AG09319 (cell line): ENCODE measurements around the gene LIMK2.

Experiments
- DNase-seq: peaks from one replicate; pipeline ENCODE4 v3.0.0-alpha.2; 2010; ENCODE audit warnings: low read depth; ENCODE audit errors: extremely low read depth
- TF ChIP-seq, protein P1 (sequence below): IDR thresholded peaks from 2 replicates; pipeline ENCODE4 v1.5.1; 2011; ENCODE audit warnings: low read depth, mild to moderate bottlenecking, inconsistent platforms, low read length, moderate library complexity

LIMK2 gene

GRCh38 chr22:31292236-31292989 lies 80.3 kb downstream of the LIMK2 start, which contains the start of gene PIK3IP1:
Gene PIK3IP1, minus strand, starts transcription at chr22:31292488. Its CDS starts 144 bp downstream, at chr22:31292344.
- TF ChIP-seq, protein P1, sequence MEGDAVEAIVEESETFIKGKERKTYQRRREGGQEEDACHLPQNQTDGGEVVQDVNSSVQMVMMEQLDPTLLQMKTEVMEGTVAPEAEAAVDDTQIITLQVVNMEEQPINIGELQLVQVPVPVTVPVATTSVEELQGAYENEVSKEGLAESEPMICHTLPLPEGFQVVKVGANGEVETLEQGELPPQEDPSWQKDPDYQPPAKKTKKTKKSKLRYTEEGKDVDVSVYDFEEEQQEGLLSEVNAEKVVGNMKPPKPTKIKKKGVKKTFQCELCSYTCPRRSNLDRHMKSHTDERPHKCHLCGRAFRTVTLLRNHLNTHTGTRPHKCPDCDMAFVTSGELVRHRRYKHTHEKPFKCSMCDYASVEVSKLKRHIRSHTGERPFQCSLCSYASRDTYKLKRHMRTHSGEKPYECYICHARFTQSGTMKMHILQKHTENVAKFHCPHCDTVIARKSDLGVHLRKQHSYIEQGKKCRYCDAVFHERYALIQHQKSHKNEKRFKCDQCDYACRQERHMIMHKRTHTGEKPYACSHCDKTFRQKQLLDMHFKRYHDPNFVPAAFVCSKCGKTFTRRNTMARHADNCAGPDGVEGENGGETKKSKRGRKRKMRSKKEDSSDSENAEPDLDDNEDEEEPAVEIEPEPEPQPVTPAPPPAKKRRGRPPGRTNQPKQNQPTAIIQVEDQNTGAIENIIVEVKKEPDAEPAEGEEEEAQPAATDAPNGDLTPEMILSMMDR, result peak; percentile 58
- peak; percentile 52 for DNase-seq

DNA sequence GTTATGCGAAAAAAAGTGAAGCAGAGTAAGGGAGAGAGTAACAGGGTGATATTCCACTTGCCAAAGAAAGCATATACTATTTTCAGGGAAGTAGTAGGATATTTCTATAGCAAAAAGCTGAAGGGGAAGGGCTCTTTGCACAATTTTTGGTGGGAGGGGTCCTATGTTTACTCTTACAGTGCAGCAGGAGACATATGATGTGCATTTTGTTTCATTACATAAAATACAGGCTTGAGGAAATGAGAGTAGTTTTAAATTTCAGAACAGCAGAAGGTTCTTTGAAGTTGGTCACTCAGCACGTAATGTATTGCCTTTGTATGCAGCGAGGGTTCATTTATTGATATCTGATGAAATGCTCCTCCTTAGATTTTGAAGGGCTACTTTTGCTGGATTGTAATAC lies 83.3 kb downstream of the LIMK2 start:
- TF ChIP-seq, protein P1, result no peak
- no peak for DNase-seq

- DNase-seq, result no peak
- TF ChIP-seq, protein P1, result no peak
These were observed 83.9 kb downstream of the LIMK2 start for GRCh38 chr22:31295831-31296657.

- TF ChIP-seq, protein P1, result no peak
These were observed 88.8 kb downstream of the LIMK2 start for GRCh38 chr22:31300896-31301295.

GRCh38 chr22:31302006-31302405 lies 89.9 kb downstream of the LIMK2 start:
- no peak for DNase-seq
- TF ChIP-seq, protein P1, result no peak

More at GRCh38 chr22:31300896-31301295, 88.8 kb downstream of the LIMK2 start:
- DNase-seq, result no peak

- TF ChIP-seq, protein P1, result no peak
- no peak for DNase-seq
These were observed 90.4 kb downstream of the LIMK2 start for GRCh38 chr22:31302537-31302936.

GRCh38 chr22:31305194-31305593 lies 93.1 kb downstream of the LIMK2 start:
- TF ChIP-seq, protein P1, result no peak
- no peak for DNase-seq
